WTC11 (cell line): ENCODE data around the gene ZBTB21.
A peak's percentile ranks its signal among the peaks of the same experiment; 100 is the strongest.

ENCODE experiments used
- ATF1 ChIP-seq: sonication (generic); formaldehyde crosslinking; IDR thresholded peaks from 2 replicates; pipeline ENCODE4 v1.8.1; 2023; ENCODE audit warnings: mild to moderate bottlenecking, moderate library complexity, missing genetic modification reagents
- CTCF ChIP-seq: fragments of 200-600 bp; IDR thresholded peaks from 2 replicates; pipeline ENCODE4 v1.8.0; 2022; ENCODE audit warnings: antibody characterized with exemption
- ESRRA ChIP-seq: sonication (generic); formaldehyde crosslinking; IDR thresholded peaks from 2 replicates; pipeline ENCODE4 v1.8.1; 2022; ENCODE audit warnings: mild to moderate bottlenecking, missing genetic modification reagents, borderline replicate concordance
- STAT6 ChIP-seq: sonication (generic); formaldehyde crosslinking; conservative IDR thresholded peaks from 2 replicates; pipeline ENCODE4 v1.8.1; 2023; ENCODE audit warnings: mild to moderate bottlenecking, low read depth, missing genetic modification reagents, moderate library complexity
- TP53 ChIP-seq: sonication (generic); formaldehyde crosslinking; IDR thresholded peaks from 2 replicates; pipeline ENCODE4 v1.8.1; 2023; ENCODE audit warnings: mild to moderate bottlenecking, missing genetic modification reagents

GRCh38 chr21:42010507-42011495 lies 641 bp upstream of the ZBTB21 start:
- TF ChIP-seq TP53 (CRISPR knock-in tag), result peak; percentile 62; the same call in 1 of the 2 replicates
- no peak for TF ChIP-seq ESRRA
- TF ChIP-seq STAT6, result no peak
- TF ChIP-seq CTCF, result no peak
- TF ChIP-seq ATF1, result no peak; the same call in 1 of the 2 replicates
